PC-9 (cell line): ENCODE measurements around the gene SCIN.

Experiments used
- EZH2 ChIP-seq: fragments of 200-600 bp; sonication (generic); IDR thresholded peaks from 2 replicates; pipeline ENCODE4 v1.8.0; 2017; ENCODE audit warnings: antibody characterized with exemption, low read depth
- TF ChIP-seq, protein P1 (sequence below): fragments of 200-600 bp; sonication (generic); conservative IDR thresholded peaks from 2 replicates; pipeline ENCODE4 v1.6.1; 2017; ENCODE audit warnings: mixed run types, antibody characterized with exemption, mild to moderate bottlenecking, moderate library complexity

DNA sequence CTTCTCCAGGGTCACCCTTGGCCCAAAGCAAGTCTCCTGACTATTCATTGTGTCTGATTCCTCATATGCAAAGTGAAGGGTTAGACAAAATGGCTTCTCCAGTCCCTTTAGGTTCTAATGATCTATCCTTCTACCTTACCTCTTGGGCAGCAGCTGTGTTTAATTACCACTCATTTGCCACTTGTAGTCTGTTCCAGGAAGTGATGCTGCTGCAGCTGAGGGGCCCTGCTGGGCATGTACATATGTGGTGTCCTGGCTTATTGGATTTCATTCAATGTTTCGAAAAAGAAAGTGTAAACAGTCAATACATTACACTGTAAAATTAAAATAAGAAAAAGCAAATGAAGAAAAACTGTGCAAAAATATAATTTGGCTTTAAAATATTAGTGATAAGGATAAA, 36.6 kb downstream of the SCIN start:
- TF ChIP-seq, protein P1, sequence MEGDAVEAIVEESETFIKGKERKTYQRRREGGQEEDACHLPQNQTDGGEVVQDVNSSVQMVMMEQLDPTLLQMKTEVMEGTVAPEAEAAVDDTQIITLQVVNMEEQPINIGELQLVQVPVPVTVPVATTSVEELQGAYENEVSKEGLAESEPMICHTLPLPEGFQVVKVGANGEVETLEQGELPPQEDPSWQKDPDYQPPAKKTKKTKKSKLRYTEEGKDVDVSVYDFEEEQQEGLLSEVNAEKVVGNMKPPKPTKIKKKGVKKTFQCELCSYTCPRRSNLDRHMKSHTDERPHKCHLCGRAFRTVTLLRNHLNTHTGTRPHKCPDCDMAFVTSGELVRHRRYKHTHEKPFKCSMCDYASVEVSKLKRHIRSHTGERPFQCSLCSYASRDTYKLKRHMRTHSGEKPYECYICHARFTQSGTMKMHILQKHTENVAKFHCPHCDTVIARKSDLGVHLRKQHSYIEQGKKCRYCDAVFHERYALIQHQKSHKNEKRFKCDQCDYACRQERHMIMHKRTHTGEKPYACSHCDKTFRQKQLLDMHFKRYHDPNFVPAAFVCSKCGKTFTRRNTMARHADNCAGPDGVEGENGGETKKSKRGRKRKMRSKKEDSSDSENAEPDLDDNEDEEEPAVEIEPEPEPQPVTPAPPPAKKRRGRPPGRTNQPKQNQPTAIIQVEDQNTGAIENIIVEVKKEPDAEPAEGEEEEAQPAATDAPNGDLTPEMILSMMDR, result no peak
- no peak for TF ChIP-seq EZH2
